HG02981 (cell line): ENCODE data around the gene GOLPH3L.
"Not testable (repeated sequence)": the region's sequence is repeated elsewhere in the genome, so short reads cannot be mapped to it uniquely, and the experiment has no call there.

ENCODE experiments used
- ATAC-seq: cut with Tn5 transposase; IDR thresholded peaks from one replicate; pipeline ENCODE4 v1.9.1; 2021; ENCODE audit warnings: mild to moderate bottlenecking, moderate library complexity; ENCODE audit not compliant: unreplicated experiment

GOLPH3L gene

GRCh38 chr1:150619576-150620509 lies 77.1 kb downstream of the GOLPH3L start:
- no peak for ATAC-seq

GRCh38 chr1:150615346-150616201 lies 81.4 kb downstream of the GOLPH3L start:
- no peak for ATAC-seq

- ATAC-seq, result peak; percentile 40
Observed at GRCh38 chr1:150613061-150613920, 83.7 kb downstream of the GOLPH3L start.

GRCh38 chr1:150612014-150612345 lies 85.0 kb downstream of the GOLPH3L start:
- no peak for ATAC-seq

GRCh38 chr1:150610576-150610975 lies 86.4 kb downstream of the GOLPH3L start:
- no peak for ATAC-seq

- ATAC-seq, result no peak
Observed at GRCh38 chr1:150609732-150610131, 87.2 kb downstream of the GOLPH3L start.

GRCh38 chr1:150606463-150607142 lies 90.4 kb downstream of the GOLPH3L start:
- ATAC-seq, result no peak

- not testable (repeated sequence) for ATAC-seq
Observed at GRCh38 chr1:150605451-150605731, 91.6 kb downstream of the GOLPH3L start.

GRCh38 chr1:150604226-150604588 lies 92.7 kb downstream of the GOLPH3L start:
- ATAC-seq, result no peak

- ATAC-seq, result no peak
Observed at GRCh38 chr1:150603711-150604110, 93.2 kb downstream of the GOLPH3L start.

- not testable (repeated sequence) for ATAC-seq
Observed at GRCh38 chr1:150602372-150602771, 94.6 kb downstream of the GOLPH3L start.

- ATAC-seq, result no peak
Observed at GRCh38 chr1:150601540-150601939, 95.4 kb downstream of the GOLPH3L start.

- ATAC-seq, result not testable (repeated sequence)
Observed at GRCh38 chr1:150598346-150598745, 98.6 kb downstream of the GOLPH3L start.

GRCh38 chr1:150596976-150597375 lies 100.0 kb downstream of the GOLPH3L start:
- ATAC-seq, result no peak
